Testis (tissue), 2 donors: Measurements from ENCODE around the gene COMMD4.

Experiments used
- CTCF ChIP-seq, 3 experiments: fragments of 450-650 bp in 2 of 3; fragments of 200-600 bp in 1 of 3; sonication (generic) in 1 of 3; IDR thresholded peaks; one replicate each; pipeline ENCODE4 v1.5.1; 2016 to 2019; ENCODE audit warnings: antibody characterized with exemption in 3 of 3, mild to moderate bottlenecking in 2 of 3, moderate library complexity in 1 of 3
- POLR2A ChIP-seq: fragments of 450-650 bp; IDR thresholded peaks from one replicate; pipeline ENCODE4 v1.6.1; 2017; ENCODE audit warnings: antibody characterized with exemption, mild to moderate bottlenecking, moderate library complexity

GRCh38 chr15:75352186-75353080 lies 16.6 kb downstream of the COMMD4 start:
- TF ChIP-seq CTCF (IDR thresholded peaks at IDR 0.05) (no peak), POLR2A (no peak)
